Left lung (tissue), 10 donors: ENCODE data around the gene ARHGAP15. TPM values are rescaled to one million over a fixed set of nuclear protein-coding genes. Genes with fewer than 3 reads are reported as not detected.

Source experiments
- ATAC-seq: fragments of 200-7000 bp; cut with Tn5 transposase; one replicate; pipeline ENCODE4 v1.9.1; 2020; ENCODE audit warnings: moderate library complexity
- DNase-seq, 4 donors: peaks; one replicate each; pipeline ENCODE4 v3.0.0-alpha.2; 2013 to 2020
- H3K27ac ChIP-seq, 2 donors: fragments of 200-600 bp; sonication (generic) in 1 of 2; one replicate each; pipeline versions ENCODE4 v1.5.0 to v1.8.0; 2020 to 2021
- H3K27me3 ChIP-seq, 2 donors: fragments of 200-600 bp; sonication (generic) in 1 of 2; one replicate each; pipeline versions ENCODE4 v1.5.0 to v1.8.0; 2020 to 2021
- H3K36me3 ChIP-seq, 2 donors: fragments of 200-600 bp; sonication (generic) in 1 of 2; one replicate each; pipeline versions ENCODE4 v1.5.0 to v1.8.0; 2020 to 2021
- H3K4me1 ChIP-seq, 2 donors: fragments of 200-600 bp; one replicate each; pipeline ENCODE4 v1.8.0; 2021
- H3K4me3 ChIP-seq, 2 donors: fragments of 200-600 bp; sonication (generic) in 1 of 2; one replicate each; pipeline versions ENCODE4 v1.5.0 to v1.8.0; 2020 to 2021; ENCODE audit warnings: mild to moderate bottlenecking in 1 of 2
- H3K9me3 ChIP-seq, 2 donors: fragments of 200-600 bp; sonication (generic) in 1 of 2; one replicate each; pipeline versions ENCODE4 v1.5.0 to v1.8.0; 2020 to 2021
- CTCF ChIP-seq, 2 donors: fragments of 200-600 bp; sonication (generic) in 1 of 2; IDR thresholded peaks; one replicate each; pipeline versions ENCODE4 v1.5.0 to v1.8.0; 2021; ENCODE audit warnings: antibody characterized with exemption in 2 of 2
- intact Hi-C, 2 donors: fragments of 100-400 bp; cut with DNase I; formaldehyde crosslinking; loops; one replicate each; pipeline versions ENCODE4 v1.11.2 to v1.14.2; 2022
- polyA plus RNA-seq, 6 donors: library from polyadenylated mRNA; unstranded; fragments of 120-200 nt; gene quantifications; one replicate each; pipeline ENCODE4 v1.2.1, GENCODE V29; 2013; ENCODE audit not compliant: insufficient read length in 6 of 6
- total RNA-seq, 2 donors: library from RNA; stranded (reverse); fragmentation: NEBNext Ultra II Directional; extraction: Animal tissue kit (Norgen Biotek cat#: 25700); gene quantifications; one replicate each; pipeline ENCODE4 v1.2.1, GENCODE V29; 2021
- donor health status: DM: no; HTN: yes; CAD: no.
- donor health status: DM: no; HTN: no; CAD: no.

ARHGAP15 gene
- total and polyA plus RNA-seq, 8 donors, result 16.8 to 48.3 (median 30.2) TPM

GRCh38 chr2:143428700-143429099 is 299.5 kb downstream of the ARHGAP15 start:
- Histone ChIP-seq H3K27me3 (no peaks in the 10 kb centered on the region), H3K36me3 (no peaks in the 10 kb centered on the region), H3K27ac (no peak overlapping the region), H3K4me1 (no peaks in the 10 kb centered on the region), H3K4me3 (no peak overlapping the region), H3K9me3 (no peaks in the 10 kb centered on the region)
- no peak for ATAC-seq
- intact Hi-C loops, result no loop called here
- TF ChIP-seq CTCF (IDR thresholded peaks at IDR 0.05), result no peak
- no peak for DNase-seq

- TF ChIP-seq CTCF (IDR thresholded peaks at IDR 0.05), result no peak
- ATAC-seq (no peak), DNase-seq (no peak)
- Histone ChIP-seq H3K27me3 (no peaks in the 10 kb centered on the region), H3K4me1 (peaks cover 0 to 4% of the 10 kb centered on the region in 2 donors), H3K27ac (no peak overlapping the region), H3K9me3 (no peaks in the 10 kb centered on the region), H3K36me3 (no peaks in the 10 kb centered on the region), H3K4me3 (no peak overlapping the region)
- intact Hi-C loops, result loop anchor here in 1 of 2 donors (10.0 kb wide), 1 partner anchor 1085 kb away; no protein-coding TSS in a partner anchor
Measured at GRCh38 chr2:143429932-143430679, 300.9 kb downstream of the ARHGAP15 start.

GRCh38 chr2:143431316-143431715 is 302.1 kb downstream of the ARHGAP15 start:
- no peak overlapping the region for H3K27ac ChIP-seq
- no peak overlapping the region for H3K4me3 ChIP-seq
- H3K4me1 ChIP-seq, result peaks cover 0 to 4% of the 10 kb centered on the region in 2 donors
- DNase-seq (no peak), ATAC-seq (no peak)
- no peaks in the 10 kb centered on the region for H3K9me3 ChIP-seq
- H3K36me3 ChIP-seq, result no peaks in the 10 kb centered on the region
- no peaks in the 10 kb centered on the region for H3K27me3 ChIP-seq
- intact Hi-C loops, result loop anchor here in 1 of 2 donors (10.0 kb wide), 1 partner anchor 1083 kb away; no protein-coding TSS in a partner anchor
- no peak for TF ChIP-seq CTCF (IDR thresholded peaks at IDR 0.05)

- intact Hi-C loops, result loop anchor here in 1 of 2 donors (10.0 kb wide), 1 partner anchor 1082 kb away; no protein-coding TSS in a partner anchor
- Histone ChIP-seq H3K27me3 (no peaks in the 10 kb centered on the region), H3K9me3 (no peaks in the 10 kb centered on the region), H3K4me1 (peaks cover 0 to 4% of the 10 kb centered on the region in 2 donors), H3K4me3 (no peak overlapping the region), H3K27ac (no peak overlapping the region), H3K36me3 (no peaks in the 10 kb centered on the region)
- DNase-seq (peak in 2 of 4 donors; percentile 54 to 77), ATAC-seq (peak; percentile 65)
- peak in 1 of 2 donors; percentile 5 for TF ChIP-seq CTCF (IDR thresholded peaks at IDR 0.05)
Measured at GRCh38 chr2:143433251-143433650, 304.0 kb downstream of the ARHGAP15 start.

- Histone ChIP-seq H3K36me3 (no peaks in the 10 kb centered on the region), H3K27me3 (no peaks in the 10 kb centered on the region), H3K27ac (peak overlapping the region in 1 of 2 donors; percentile 10), H3K9me3 (no peaks in the 10 kb centered on the region), H3K4me1 (peaks cover 0 to 4% of the 10 kb centered on the region in 2 donors), H3K4me3 (no peak overlapping the region)
- intact Hi-C loops, result loop anchor here in 1 of 2 donors (10.0 kb wide), 1 partner anchor 1081 kb away; no protein-coding TSS in a partner anchor
- ATAC-seq (no peak), DNase-seq (no peak)
- no peak for TF ChIP-seq CTCF (IDR thresholded peaks at IDR 0.05)
Measured at GRCh38 chr2:143433840-143434239, 304.6 kb downstream of the ARHGAP15 start.
